ENCODE data around the gene CDK9. TPM values are rescaled to one million over a fixed set of nuclear protein-coding genes. Genes with fewer than 3 reads are reported as not detected.
"Not testable (repeated sequence)": the region's sequence is repeated elsewhere in the genome, so short reads cannot be mapped to it uniquely, and the experiment has no call there.

Gene CDK9
- total RNA-seq, 1 donor = 77.8 TPM

GRCh38 chr9:127755061-127756060, 30.5 kb upstream of the CDK9 start:
- H3K4me1 ChIP-seq (ENCODE audit: insufficient read depth, low read length) = no peaks in the 10 kb centered on the region
- no peak overlapping the region for H3K4me3 ChIP-seq (ENCODE audit: low read length)
- H3K27me3 ChIP-seq (ENCODE audit: insufficient read depth, low read length) = no peaks in the 10 kb centered on the region
- no peaks in the 10 kb centered on the region for H3K9me3 ChIP-seq (ENCODE audit: low read depth, low read length)

GRCh38 chr9:127756233-127756632, 29.6 kb upstream of the CDK9 start:
- Histone ChIP-seq H3K4me3 (ENCODE audit: low read length) (no peak overlapping the region), H3K27me3 (ENCODE audit: insufficient read depth, low read length) (no peaks in the 10 kb centered on the region), H3K4me1 (ENCODE audit: insufficient read depth, low read length) (no peaks in the 10 kb centered on the region), H3K9me3 (ENCODE audit: low read depth, low read length) (no peaks in the 10 kb centered on the region)

- H3K4me1 ChIP-seq (ENCODE audit: insufficient read depth, low read length); H3K27me3 ChIP-seq (ENCODE audit: insufficient read depth, low read length); H3K4me3 ChIP-seq (ENCODE audit: low read length); H3K9me3 ChIP-seq (ENCODE audit: low read depth, low read length): not testable (repeated sequence)
Measured at GRCh38 chr9:127756776-127757175, 29.1 kb upstream of the CDK9 start.

- Histone ChIP-seq H3K4me3 (ENCODE audit: low read length) (no peak overlapping the region), H3K9me3 (ENCODE audit: low read depth, low read length) (no peaks in the 10 kb centered on the region), H3K4me1 (ENCODE audit: insufficient read depth, low read length) (peaks cover 18% of the 10 kb centered on the region), H3K27me3 (ENCODE audit: insufficient read depth, low read length) (no peaks in the 10 kb centered on the region)
Measured at GRCh38 chr9:127758843-127759242, 27.0 kb upstream of the CDK9 start.

GRCh38 chr9:127761061-127761460, 24.8 kb upstream of the CDK9 start:
- peaks cover 26% of the 10 kb centered on the region for H3K4me1 ChIP-seq (ENCODE audit: insufficient read depth, low read length)
- no peaks in the 10 kb centered on the region for H3K27me3 ChIP-seq (ENCODE audit: insufficient read depth, low read length)
- no peak overlapping the region for H3K4me3 ChIP-seq (ENCODE audit: low read length)
- no peaks in the 10 kb centered on the region for H3K9me3 ChIP-seq (ENCODE audit: low read depth, low read length)

- Histone ChIP-seq H3K4me3 (ENCODE audit: low read length) (no peak overlapping the region), H3K4me1 (ENCODE audit: insufficient read depth, low read length) (peaks cover 31% of the 10 kb centered on the region), H3K9me3 (ENCODE audit: low read depth, low read length) (no peaks in the 10 kb centered on the region), H3K27me3 (ENCODE audit: insufficient read depth, low read length) (no peaks in the 10 kb centered on the region)
Measured at GRCh38 chr9:127761491-127761956, 24.3 kb upstream of the CDK9 start.

GRCh38 chr9:127762111-127762676, 23.6 kb upstream of the CDK9 start:
- H3K4me3 ChIP-seq (ENCODE audit: low read length) = no peak overlapping the region

GRCh38 chr9:127763918-127764384, 21.9 kb upstream of the CDK9 start:
- peaks cover 54% of the 10 kb centered on the region for H3K4me1 ChIP-seq (ENCODE audit: insufficient read depth, low read length)
- no peaks in the 10 kb centered on the region for H3K9me3 ChIP-seq (ENCODE audit: low read depth, low read length)
- H3K27me3 ChIP-seq (ENCODE audit: insufficient read depth, low read length) = no peaks in the 10 kb centered on the region
- H3K4me3 ChIP-seq (ENCODE audit: low read length) = no peak overlapping the region

More at GRCh38 chr9:127762111-127762676, 23.6 kb upstream of the CDK9 start:
- H3K9me3 ChIP-seq (ENCODE audit: low read depth, low read length) = no peaks in the 10 kb centered on the region
- H3K27me3 ChIP-seq (ENCODE audit: insufficient read depth, low read length) = no peaks in the 10 kb centered on the region
- H3K4me1 ChIP-seq (ENCODE audit: insufficient read depth, low read length) = peaks cover 38% of the 10 kb centered on the region

- Histone ChIP-seq H3K4me3 (ENCODE audit: low read length) (no peak overlapping the region), H3K9me3 (ENCODE audit: low read depth, low read length) (no peaks in the 10 kb centered on the region), H3K4me1 (ENCODE audit: insufficient read depth, low read length) (peaks cover 69% of the 10 kb centered on the region), H3K27me3 (ENCODE audit: insufficient read depth, low read length) (no peaks in the 10 kb centered on the region)
Measured at GRCh38 chr9:127765418-127765817, 20.4 kb upstream of the CDK9 start.

GRCh38 chr9:127767410-127767809, 18.4 kb upstream of the CDK9 start:
- Histone ChIP-seq H3K27me3 (ENCODE audit: insufficient read depth, low read length) (no peaks in the 10 kb centered on the region), H3K4me1 (ENCODE audit: insufficient read depth, low read length) (peaks cover 83% of the 10 kb centered on the region), H3K9me3 (ENCODE audit: low read depth, low read length) (no peaks in the 10 kb centered on the region), H3K4me3 (ENCODE audit: low read length) (no peak overlapping the region)

GRCh38 chr9:127767909-127768331, 17.9 kb upstream of the CDK9 start:
- no peaks in the 10 kb centered on the region for H3K9me3 ChIP-seq (ENCODE audit: low read depth, low read length)
- H3K4me3 ChIP-seq (ENCODE audit: low read length) = no peak overlapping the region
- peaks cover 82% of the 10 kb centered on the region for H3K4me1 ChIP-seq (ENCODE audit: insufficient read depth, low read length)
- no peaks in the 10 kb centered on the region for H3K27me3 ChIP-seq (ENCODE audit: insufficient read depth, low read length)

- Histone ChIP-seq H3K4me1 (ENCODE audit: insufficient read depth, low read length) (peaks cover 84% of the 10 kb centered on the region), H3K9me3 (ENCODE audit: low read depth, low read length) (no peaks in the 10 kb centered on the region), H3K4me3 (ENCODE audit: low read length) (no peak overlapping the region), H3K27me3 (ENCODE audit: insufficient read depth, low read length) (no peaks in the 10 kb centered on the region)
Measured at GRCh38 chr9:127768698-127769097, 17.1 kb upstream of the CDK9 start.

GRCh38 chr9:127769101-127769500, 16.7 kb upstream of the CDK9 start:
- H3K9me3 ChIP-seq (ENCODE audit: low read depth, low read length) = no peaks in the 10 kb centered on the region
- no peaks in the 10 kb centered on the region for H3K27me3 ChIP-seq (ENCODE audit: insufficient read depth, low read length)
- H3K4me3 ChIP-seq (ENCODE audit: low read length) = no peak overlapping the region
- H3K4me1 ChIP-seq (ENCODE audit: insufficient read depth, low read length) = peaks cover 84% of the 10 kb centered on the region

GRCh38 chr9:127769929-127770582, 15.8 kb upstream of the CDK9 start:
- Histone ChIP-seq H3K4me1 (ENCODE audit: insufficient read depth, low read length) (peaks cover 93% of the 10 kb centered on the region), H3K9me3 (ENCODE audit: low read depth, low read length) (no peaks in the 10 kb centered on the region), H3K27me3 (ENCODE audit: insufficient read depth, low read length) (no peaks in the 10 kb centered on the region), H3K4me3 (ENCODE audit: low read length) (no peak overlapping the region)

GRCh38 chr9:127770583-127770904, 15.3 kb upstream of the CDK9 start:
- Histone ChIP-seq H3K27me3 (ENCODE audit: insufficient read depth, low read length) (no peaks in the 10 kb centered on the region), H3K4me1 (ENCODE audit: insufficient read depth, low read length) (peaks cover 95% of the 10 kb centered on the region), H3K9me3 (ENCODE audit: low read depth, low read length) (no peaks in the 10 kb centered on the region), H3K4me3 (ENCODE audit: low read length) (peak overlapping the region; percentile 42)

Data from mononuclear cell (primary cell).